OCI-LY1 (cell line): ENCODE results near the gene HSDL1.

ENCODE experiments used
- H2AFZ ChIP-seq: fragments of 200-600 bp; sonication (generic), shearing (Covaris generic); 2 replicates; pipeline ENCODE4 v1.6.0; 2014; ENCODE audit warnings: antibody characterized with exemption, mild to moderate bottlenecking, low read length
- H3F3A ChIP-seq: fragments of 200-600 bp; sonication (generic), shearing (Covaris generic); 2 replicates; pipeline ENCODE4 v1.6.0; 2014; ENCODE audit warnings: mild to moderate bottlenecking, antibody characterized with exemption, low read length, moderate library complexity; ENCODE audit not compliant: insufficient read depth
- H3K27ac ChIP-seq: fragments of 200-600 bp; sonication (generic); 2 replicates; pipeline ENCODE4 v1.5.1; 2014; ENCODE audit warnings: low read length, mixed run types, mild to moderate bottlenecking, low read depth; ENCODE audit not compliant: poor library complexity, severe bottlenecking
- H3K27me3 ChIP-seq: fragments of 200-600 bp; sonication (generic); 2 replicates; pipeline ENCODE4 v1.6.0; 2014; ENCODE audit warnings: antibody characterized with exemption, mild to moderate bottlenecking, low read length, moderate library complexity; ENCODE audit not compliant: insufficient read depth
- H3K36me3 ChIP-seq: fragments of 200-600 bp; sonication (generic); 2 replicates; pipeline ENCODE4 v1.6.1; 2014; ENCODE audit warnings: mild to moderate bottlenecking, antibody characterized with exemption, low read length, moderate library complexity, mixed read lengths; ENCODE audit not compliant: insufficient read depth
- H3K4me1 ChIP-seq: fragments of 200-600 bp; sonication (generic); 2 replicates; pipeline ENCODE4 v1.5.1; 2014; ENCODE audit warnings: mild to moderate bottlenecking, low read length, moderate library complexity; ENCODE audit not compliant: insufficient read depth, severe bottlenecking
- H3K4me2 ChIP-seq: fragments of 200-600 bp; sonication (generic), shearing (Covaris generic); 2 replicates; pipeline ENCODE4 v1.6.1; 2014; ENCODE audit warnings: low read length
- H3K4me3 ChIP-seq: fragments of 200-600 bp; sonication (generic); 2 replicates; pipeline ENCODE4 v1.5.1; 2014; ENCODE audit warnings: low read length, low read depth, mild to moderate bottlenecking, mixed read lengths; ENCODE audit not compliant: poor library complexity, severe bottlenecking
- H3K79me2 ChIP-seq: fragments of 200-600 bp; shearing (Covaris generic); 2 replicates; pipeline ENCODE4 v1.6.1; 2016; ENCODE audit warnings: mixed run types, low read length, mixed read lengths; ENCODE audit not compliant: insufficient read depth
- H3K9ac ChIP-seq: fragments of 200-600 bp; sonication (generic), shearing (Covaris generic); 2 replicates; pipeline ENCODE4 v1.6.1; 2014; ENCODE audit warnings: mild to moderate bottlenecking, low read length, mixed read lengths
- H3K9me2 ChIP-seq: fragments of 200-600 bp; sonication (generic), shearing (Covaris generic); 2 replicates; pipeline ENCODE4 v1.6.1; 2014; ENCODE audit warnings: low read depth, mild to moderate bottlenecking, low read length, mixed read lengths
- H3K9me3 ChIP-seq: fragments of 200-600 bp; shearing (Covaris generic); 2 replicates; pipeline ENCODE4 v1.6.1; 2014; ENCODE audit warnings: low read length, mixed read lengths
- H4K20me1 ChIP-seq: fragments of 200-600 bp; sonication (generic), shearing (Covaris generic); 2 replicates; pipeline ENCODE4 v1.6.0; 2016; ENCODE audit warnings: mild to moderate bottlenecking, low read length; ENCODE audit not compliant: insufficient read depth
- CTCF ChIP-seq: fragments of 200-600 bp; sonication (generic), shearing (Covaris generic); IDR thresholded peaks from 2 replicates; pipeline ENCODE4 v1.5.1; 2017; ENCODE audit warnings: mild to moderate bottlenecking, antibody characterized with exemption, low read length, moderate library complexity, mixed read lengths
- EZH2 ChIP-seq: fragments of 200-600 bp; sonication (generic), shearing (Covaris generic); IDR thresholded peaks from 2 replicates; pipeline ENCODE4 v1.8.0; 2017; ENCODE audit warnings: borderline replicate concordance, mixed run types, mild to moderate bottlenecking, antibody characterized with exemption, low read length, moderate library complexity, mixed read lengths

HSDL1 gene

GRCh38 chr16:84139628-84140258 lies 5.2 kb downstream of the HSDL1 start:
- Histone ChIP-seq H4K20me1 (no peaks in the 10 kb centered on the region), H3K4me3 (no peak overlapping the region), H3K9me3 (no peaks in the 10 kb centered on the region), H3K9me2 (no peaks in the 10 kb centered on the region), H3K4me1 (peaks cover 38% of the 10 kb centered on the region), H3K79me2 (no peaks in the 10 kb centered on the region), H3K27ac (no peak overlapping the region), H3K27me3 (no peaks in the 10 kb centered on the region), H3F3A (no peaks in the 10 kb centered on the region), H3K36me3 (no peaks in the 10 kb centered on the region; the same call in 1 of the 2 replicates), H3K4me2 (no peak overlapping the region), H2AFZ (no peak overlapping the region), H3K9ac (no peak overlapping the region; the same call in 1 of the 2 replicates)
- TF ChIP-seq EZH2, result no peak

GRCh38 chr16:84138824-84139627 lies 6.0 kb downstream of the HSDL1 start:
- Histone ChIP-seq H3K4me3 (no peak overlapping the region), H2AFZ (no peak overlapping the region), H3K4me1 (peaks cover 35% of the 10 kb centered on the region), H3K27ac (peak overlapping the region; percentile 49), H3K36me3 (no peaks in the 10 kb centered on the region; the same call in 1 of the 2 replicates), H3K9me2 (no peaks in the 10 kb centered on the region), H3K9me3 (no peaks in the 10 kb centered on the region), H3K4me2 (no peak overlapping the region), H3F3A (no peaks in the 10 kb centered on the region), H3K79me2 (no peaks in the 10 kb centered on the region), H3K9ac (no peak overlapping the region; the same call in 1 of the 2 replicates), H3K27me3 (no peaks in the 10 kb centered on the region), H4K20me1 (no peaks in the 10 kb centered on the region)
- TF ChIP-seq EZH2 (no peak), CTCF (no peak)

- TF ChIP-seq EZH2 (no peak), CTCF (no peak)
- no peaks in the 10 kb centered on the region for H3K79me2 ChIP-seq
- H3F3A ChIP-seq, result no peaks in the 10 kb centered on the region
- no peak overlapping the region for H3K9ac ChIP-seq
- H3K4me1 ChIP-seq, result peaks cover 35% of the 10 kb centered on the region
- H4K20me1 ChIP-seq, result no peaks in the 10 kb centered on the region
- H3K27me3 ChIP-seq, result no peaks in the 10 kb centered on the region
- peak overlapping the region; percentile 49 for H3K27ac ChIP-seq
- no peaks in the 10 kb centered on the region for H3K9me3 ChIP-seq
- H3K4me2 ChIP-seq, result no peak overlapping the region
- no peaks in the 10 kb centered on the region; the same call in 1 of the 2 replicates for H3K36me3 ChIP-seq
- no peak overlapping the region for H2AFZ ChIP-seq
- no peak overlapping the region for H3K4me3 ChIP-seq
- H3K9me2 ChIP-seq, result no peaks in the 10 kb centered on the region
Observed at GRCh38 chr16:84138500-84138823, 6.5 kb downstream of the HSDL1 start.
